Stimulated activated CD8-positive, alpha-beta memory T cell treated with anti-CD3 and anti-CD28 coated beads, Interleukin-2, amount 100 ng/mL, for 48 hours (primary cell): Measurements from ENCODE around the gene ERBB4.
"Not testable (repeated sequence)": the region's sequence is repeated elsewhere in the genome, so short reads cannot be mapped to it uniquely, and the experiment has no call there.

Experiments
- DNase-seq, 2 donors: peaks; one replicate each; pipeline ENCODE4 v3.0.0-alpha.2; 2020; ENCODE audit warnings: low read depth in 2 of 2

ERBB4 gene

GRCh38 chr2:212147921-212148513 is 390.6 kb downstream of the ERBB4 start:
- DNase-seq: no peak

GRCh38 chr2:212146416-212146815 is 392.2 kb downstream of the ERBB4 start:
- DNase-seq: no peak

GRCh38 chr2:212145121-212145520 is 393.5 kb downstream of the ERBB4 start:
- DNase-seq: no peak

GRCh38 chr2:212142631-212143030 is 396.0 kb downstream of the ERBB4 start:
- DNase-seq: no peak

GRCh38 chr2:212141499-212141898 is 397.1 kb downstream of the ERBB4 start:
- DNase-seq: no peak

GRCh38 chr2:212136216-212136795 is 402.3 kb downstream of the ERBB4 start:
- no peak for DNase-seq

GRCh38 chr2:212135739-212136138 is 402.9 kb downstream of the ERBB4 start:
- no peak for DNase-seq

GRCh38 chr2:212133337-212133736 is 405.3 kb downstream of the ERBB4 start:
- DNase-seq: no peak

- DNase-seq: no peak
Measured at GRCh38 chr2:212124598-212124997, 414.0 kb downstream of the ERBB4 start.

GRCh38 chr2:212119591-212119990 is 419.0 kb downstream of the ERBB4 start:
- DNase-seq: no peak

- no peak for DNase-seq
Measured at GRCh38 chr2:212117926-212118325, 420.7 kb downstream of the ERBB4 start.

- DNase-seq: no peak
Measured at GRCh38 chr2:212114489-212114888, 424.1 kb downstream of the ERBB4 start.

- no peak for DNase-seq
Measured at GRCh38 chr2:212112401-212112800, 426.2 kb downstream of the ERBB4 start.

GRCh38 chr2:212109792-212110680 is 428.6 kb downstream of the ERBB4 start:
- DNase-seq: no peak

GRCh38 chr2:212109217-212109616 is 429.4 kb downstream of the ERBB4 start:
- DNase-seq: no peak

- DNase-seq: no peak
Measured at GRCh38 chr2:212107989-212108388, 430.6 kb downstream of the ERBB4 start.

GRCh38 chr2:212107014-212107413 is 431.6 kb downstream of the ERBB4 start:
- no peak for DNase-seq

GRCh38 chr2:212106536-212106935 is 432.1 kb downstream of the ERBB4 start:
- DNase-seq: not testable (repeated sequence)

GRCh38 chr2:212099658-212100057 is 438.9 kb downstream of the ERBB4 start:
- no peak for DNase-seq

GRCh38 chr2:212098966-212099365 is 439.6 kb downstream of the ERBB4 start:
- DNase-seq: no peak

GRCh38 chr2:212097001-212097400 is 441.6 kb downstream of the ERBB4 start:
- no peak for DNase-seq

GRCh38 chr2:212089873-212090272 is 448.7 kb downstream of the ERBB4 start:
- DNase-seq: no peak

- no peak for DNase-seq
Measured at GRCh38 chr2:212088353-212088752, 450.2 kb downstream of the ERBB4 start.
